Measurements from ENCODE around the gene SRSF3. TPM values are rescaled to one million over a fixed set of nuclear protein-coding genes. Genes with fewer than 3 reads are reported as not detected.
"Not testable (repeated sequence)": the region's sequence is repeated elsewhere in the genome, so short reads cannot be mapped to it uniquely, and the experiment has no call there.

Gene SRSF3
- total RNA-seq, 1 donor from 2014 or later: 202 TPM

DNA sequence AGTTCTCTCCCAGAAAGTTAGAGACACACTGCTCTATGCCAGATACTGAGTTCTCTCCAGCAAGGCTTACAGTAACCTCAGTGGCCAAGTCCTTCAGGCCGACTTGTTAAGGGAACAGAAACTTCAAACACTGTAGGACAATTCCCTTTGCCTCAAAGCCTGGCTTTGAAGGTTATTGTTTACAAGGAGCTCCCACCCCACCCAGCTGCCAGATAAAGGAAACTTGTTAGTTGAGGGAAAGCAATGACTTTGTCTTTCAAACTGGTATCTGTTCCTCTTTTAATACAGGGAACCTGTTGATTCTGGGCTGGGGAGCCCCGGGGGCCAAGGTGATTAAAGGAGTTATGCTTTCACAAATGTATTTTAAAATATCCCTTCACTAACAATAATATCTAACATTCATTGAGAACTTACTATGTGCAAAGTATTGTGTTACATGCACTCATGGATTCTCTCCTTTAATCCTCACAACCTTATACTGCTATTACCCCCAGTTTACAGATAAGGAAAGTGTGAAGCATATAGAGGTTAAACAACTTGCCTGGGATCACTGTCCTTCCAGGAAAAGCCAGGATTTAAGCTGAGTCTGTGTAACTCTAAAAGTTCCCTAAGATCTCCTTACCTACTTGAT, 56.8 kb downstream of the SRSF3 start:
- no peak for DNase-seq

DNA sequence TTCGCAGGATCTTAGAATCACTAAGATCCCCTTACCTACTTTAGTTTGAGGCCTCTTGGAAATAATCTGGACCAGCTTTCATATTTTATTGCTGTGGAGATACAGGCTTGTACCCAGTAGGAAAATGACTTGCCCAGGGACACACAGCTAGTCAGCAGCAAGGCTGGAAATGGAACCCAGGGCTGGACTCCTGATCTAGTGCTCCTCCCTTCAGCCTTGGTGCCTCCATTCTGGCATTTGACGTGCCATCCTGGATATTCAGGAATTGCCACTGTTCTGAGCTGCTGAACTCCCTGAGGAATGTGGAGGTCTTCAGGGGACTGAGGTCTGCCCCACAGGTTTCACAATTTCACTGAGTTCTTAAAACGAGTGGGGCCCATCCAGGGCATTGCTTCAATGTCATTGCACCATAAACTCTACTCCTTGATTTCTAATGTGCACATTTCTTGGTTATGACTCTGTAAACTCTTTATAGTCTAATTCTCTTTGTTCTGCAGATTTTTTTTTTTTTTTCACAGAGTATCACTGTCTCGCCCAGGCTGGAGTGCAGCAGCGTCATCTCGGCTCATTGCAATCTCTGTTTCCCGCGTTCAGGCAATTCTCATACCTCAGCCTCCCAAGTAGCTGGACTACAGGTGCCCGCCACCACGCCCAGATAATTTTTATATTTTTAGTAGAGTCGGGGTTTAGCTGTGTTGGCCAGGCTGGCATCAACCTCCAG, 57.7 kb downstream of the SRSF3 start:
- no peak for DNase-seq

DNA sequence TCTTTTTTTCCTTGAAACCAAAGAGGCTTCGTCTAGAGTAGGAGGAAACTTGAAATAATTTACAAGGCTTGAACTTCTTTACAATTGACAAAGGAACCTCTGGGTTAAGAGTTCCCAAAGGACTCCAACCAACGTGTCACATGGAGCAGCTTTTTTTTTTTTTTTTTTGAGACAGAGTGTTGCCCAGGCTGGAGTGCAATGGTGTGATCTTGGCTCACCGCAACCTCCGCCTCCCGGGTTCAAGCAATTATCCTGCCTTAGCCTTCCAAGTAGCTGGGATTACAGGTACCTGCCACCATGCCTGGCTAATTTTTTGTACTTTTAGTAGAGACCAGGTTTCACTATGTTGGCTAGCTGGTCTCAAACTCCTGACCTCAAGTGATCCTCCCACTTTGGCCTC, 60.3 kb downstream of the SRSF3 start:
- not testable (repeated sequence) for DNase-seq

Small RNA genes within 50 kb of the gene (small RNA-seq; reads per million reads assigned to genes)
- gene MIR3925 (not detected), gene RNU1-88P (1.1 reads per million, percentile 74 among the genes with 10 or more reads in this experiment)

Other genes starting within 250 kb of the SRSF3 start
- not detected for gene ETV7, start 206.7 kb upstream of the SRSF3 start, total RNA-seq
- not detected for gene PXT1, start 151.5 kb upstream of the SRSF3 start, total RNA-seq
- 79.9 TPM for gene KCTD20, start 151.4 kb upstream of the SRSF3 start, total RNA-seq
- 11.9 TPM for gene STK38, start 46.9 kb upstream of the SRSF3 start, total RNA-seq
- gene CDKN1A, start 84.4 kb downstream of the SRSF3 start, total RNA-seq: 2.0 TPM
- gene RAB44, start 103.5 kb downstream of the SRSF3 start, total RNA-seq: not detected
- 4.8 TPM for gene CPNE5, start 245.1 kb downstream of the SRSF3 start, total RNA-seq

All from occipital lobe (tissue), 3 donors.